GM21423 (cell line): ENCODE measurements around the gene MAP4K3.
A peak's percentile ranks its signal among the peaks of the same experiment; 100 is the strongest.

Experiments
- ATAC-seq: cut with Tn5 transposase; IDR thresholded peaks from one replicate; pipeline ENCODE4 v1.9.1; 2021; ENCODE audit warnings: mild to moderate bottlenecking, moderate library complexity; ENCODE audit not compliant: unreplicated experiment

Gene MAP4K3

DNA sequence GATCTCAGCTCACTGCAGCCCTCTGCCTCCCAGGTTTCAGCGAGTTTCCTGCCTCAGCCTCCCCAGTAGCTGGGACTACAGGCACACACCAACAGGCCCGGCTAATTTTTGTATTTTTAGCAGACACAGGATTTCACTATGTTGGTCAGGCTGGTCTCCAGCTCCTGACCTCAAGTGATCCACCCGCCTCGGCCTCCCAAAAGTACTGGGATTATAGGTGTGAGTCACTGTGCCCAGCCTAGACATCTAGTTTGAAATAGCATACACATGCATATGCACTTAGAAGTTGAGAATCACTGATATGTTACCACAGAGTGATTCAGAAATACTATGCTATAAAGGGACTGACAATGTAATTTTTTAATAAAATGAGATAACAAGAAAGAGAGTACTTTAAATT is 123.5 kb downstream of the MAP4K3 start:
- ATAC-seq: no peak

DNA sequence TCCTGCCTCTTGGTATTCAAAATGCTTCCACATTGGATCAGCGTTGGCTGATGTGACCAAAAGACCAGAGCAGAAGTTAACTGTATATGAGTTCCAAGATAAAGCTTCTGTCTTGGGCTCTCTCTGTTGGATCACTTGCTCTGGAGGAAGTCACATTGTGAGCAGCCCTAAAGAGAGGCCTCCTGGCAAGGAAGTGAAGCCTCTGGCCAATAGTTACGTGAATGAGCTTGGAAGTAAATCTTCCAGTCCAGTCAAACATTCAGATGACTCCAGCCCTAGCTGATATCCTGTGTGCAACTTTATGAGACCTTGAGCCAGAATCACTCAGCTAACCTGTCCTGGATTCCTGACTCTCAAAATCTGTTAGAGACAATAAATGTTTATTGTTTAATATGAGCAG is 125.6 kb downstream of the MAP4K3 start:
- no peak for ATAC-seq

DNA sequence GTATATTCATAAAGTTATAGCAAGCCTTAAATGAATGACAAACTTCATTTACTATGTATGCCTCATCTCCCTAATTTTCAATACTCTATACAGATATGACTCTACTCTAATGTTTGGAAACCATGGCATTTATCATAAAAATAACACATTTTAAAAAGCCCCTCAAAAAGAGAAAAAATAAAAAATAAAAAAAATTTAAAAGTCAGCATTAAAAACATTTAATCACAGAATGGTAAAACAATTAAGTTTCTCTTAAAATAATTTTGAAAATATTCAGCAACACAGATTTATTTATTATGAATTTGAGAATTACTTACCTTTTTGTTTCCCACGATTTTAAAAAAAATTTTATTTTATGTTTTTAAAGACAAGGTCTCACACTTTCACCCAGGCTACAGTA is 128.3 kb downstream of the MAP4K3 start:
- ATAC-seq: no peak

DNA sequence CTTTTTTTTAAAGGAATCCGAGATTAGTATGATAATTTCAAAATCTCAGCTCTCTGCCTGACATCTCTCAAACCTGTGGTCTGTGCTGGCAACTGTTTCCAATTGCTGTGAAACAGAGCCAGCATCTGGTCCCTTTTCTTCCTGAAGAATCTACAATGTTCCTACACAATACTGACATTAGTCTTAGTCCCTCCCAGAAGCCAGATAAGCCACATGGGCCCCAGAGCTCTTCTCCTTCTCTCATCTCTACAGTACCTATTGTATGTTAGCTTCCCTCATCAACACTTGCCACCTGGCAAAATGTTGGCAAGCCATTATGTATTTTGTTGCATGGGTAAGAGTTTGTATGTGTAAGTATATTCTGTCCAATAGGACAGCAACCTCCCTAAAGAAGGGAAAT is 130.5 kb downstream of the MAP4K3 start:
- ATAC-seq: no peak

DNA sequence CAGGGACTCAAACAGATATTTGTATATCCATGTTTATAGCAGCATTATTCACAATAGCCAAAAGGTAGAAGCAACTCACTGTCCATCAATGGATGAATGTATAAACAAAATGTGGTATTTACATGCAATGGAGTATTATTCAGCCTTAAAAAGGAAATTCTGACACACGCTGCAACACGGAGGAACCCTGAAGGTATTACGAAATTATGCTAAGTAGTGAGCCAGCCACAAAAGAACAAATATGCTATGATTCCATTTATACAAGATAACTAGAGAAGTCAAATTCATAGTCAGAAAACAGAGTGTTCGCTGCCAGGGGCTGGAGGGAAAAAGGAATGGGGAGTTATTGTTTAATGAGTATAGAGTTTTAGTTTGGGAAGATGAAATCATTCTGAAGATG is 132.4 kb downstream of the MAP4K3 start:
- ATAC-seq: no peak

DNA sequence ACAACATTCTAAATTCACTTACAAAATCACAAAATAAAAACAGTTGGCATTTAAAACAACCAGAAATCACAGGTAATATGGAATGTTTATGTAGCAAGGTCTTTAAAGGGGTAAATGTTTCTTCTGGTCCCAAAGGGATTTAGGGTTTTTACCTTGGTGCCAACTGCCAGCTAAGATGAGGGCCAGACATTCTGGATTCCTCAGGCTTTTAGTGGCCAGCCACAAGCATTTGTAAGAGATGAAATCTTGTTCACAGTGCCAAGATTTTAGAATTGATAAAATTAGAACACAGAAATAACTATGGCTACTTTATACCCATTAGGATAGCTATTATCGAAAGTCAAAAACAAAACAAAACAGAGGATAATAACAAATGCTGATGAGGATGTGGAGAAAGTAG is 132.9 kb downstream of the MAP4K3 start:
- ATAC-seq: no peak

DNA sequence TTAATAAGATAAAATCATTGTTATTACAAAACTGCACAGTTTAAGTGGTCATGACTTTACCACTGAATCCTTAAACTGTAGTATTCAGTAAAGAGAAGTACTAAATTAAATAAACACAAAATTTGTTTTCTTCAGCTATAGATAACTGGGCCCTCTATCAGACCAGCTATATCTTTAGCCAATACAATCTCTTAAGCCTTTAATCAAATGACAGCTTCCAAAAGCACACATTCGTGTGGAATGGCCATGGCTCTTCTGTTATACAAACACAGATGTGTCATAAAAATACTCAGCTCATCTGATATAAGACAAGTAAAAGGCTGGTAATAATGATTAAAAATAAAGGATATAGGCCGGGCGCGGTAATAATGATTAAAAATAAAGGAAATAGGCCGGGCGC is 135.7 kb downstream of the MAP4K3 start:
- no peak for ATAC-seq

DNA sequence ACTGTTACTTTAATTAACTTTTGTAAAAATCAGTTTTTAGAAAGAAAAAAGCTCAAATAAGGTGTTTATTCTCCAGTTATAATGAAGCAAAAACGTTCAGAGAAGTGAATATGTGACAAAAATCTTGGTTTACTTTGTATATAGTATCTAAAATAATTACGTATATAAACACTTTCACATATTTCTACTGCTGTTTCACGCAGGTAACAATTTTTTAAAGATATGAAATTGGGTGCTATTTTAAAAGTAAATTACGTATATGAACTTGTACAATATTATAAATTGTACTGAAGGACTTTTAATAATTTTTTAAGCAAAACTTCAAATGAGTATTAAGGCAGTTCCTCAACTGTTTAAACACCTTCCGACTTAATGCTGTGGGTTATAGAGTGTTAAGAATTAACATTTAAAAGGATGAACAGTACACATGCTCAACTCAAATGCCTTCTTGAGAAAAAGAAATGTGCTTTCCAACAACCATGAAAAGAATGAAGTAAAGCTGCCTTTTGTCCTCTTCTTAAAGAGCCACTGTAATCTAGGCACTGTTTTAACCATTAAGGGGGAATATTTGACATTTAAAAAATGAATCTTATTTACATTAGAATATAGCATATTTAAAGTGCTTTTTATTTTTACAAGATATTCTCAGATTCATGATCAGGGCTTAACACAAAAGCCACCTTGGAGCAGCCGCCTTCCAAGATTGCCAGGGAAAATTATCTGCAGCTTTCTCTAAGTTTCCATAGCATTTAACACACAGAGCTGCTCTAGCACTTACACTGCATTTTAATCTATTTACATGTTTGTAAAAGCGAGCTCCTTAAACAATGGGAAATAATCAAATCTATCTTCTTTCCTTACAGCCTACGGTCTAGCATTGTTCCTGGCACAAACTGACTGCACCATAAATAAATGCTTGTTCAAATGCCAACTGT is 136.8 kb downstream of the MAP4K3 start:
- no peak for ATAC-seq

DNA sequence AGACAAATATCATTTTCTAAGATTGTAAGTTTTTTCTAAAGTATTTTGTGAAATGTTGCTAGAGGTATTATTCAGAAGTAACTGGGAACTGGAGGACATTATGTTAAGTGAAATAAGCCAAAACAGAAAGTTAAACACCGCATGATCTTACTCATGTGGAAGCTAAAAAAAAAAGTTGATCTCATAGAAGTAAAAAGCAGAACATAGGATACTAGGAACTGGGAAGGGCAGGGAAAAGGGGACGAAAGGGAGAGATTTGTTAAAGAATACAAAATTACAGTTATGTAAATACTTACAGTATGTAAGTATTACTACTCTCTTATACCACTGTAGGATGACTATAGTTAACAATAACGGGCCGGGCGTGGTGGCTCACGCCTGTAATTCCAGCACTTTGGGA is 146.7 kb downstream of the MAP4K3 start:
- no peak for ATAC-seq

DNA sequence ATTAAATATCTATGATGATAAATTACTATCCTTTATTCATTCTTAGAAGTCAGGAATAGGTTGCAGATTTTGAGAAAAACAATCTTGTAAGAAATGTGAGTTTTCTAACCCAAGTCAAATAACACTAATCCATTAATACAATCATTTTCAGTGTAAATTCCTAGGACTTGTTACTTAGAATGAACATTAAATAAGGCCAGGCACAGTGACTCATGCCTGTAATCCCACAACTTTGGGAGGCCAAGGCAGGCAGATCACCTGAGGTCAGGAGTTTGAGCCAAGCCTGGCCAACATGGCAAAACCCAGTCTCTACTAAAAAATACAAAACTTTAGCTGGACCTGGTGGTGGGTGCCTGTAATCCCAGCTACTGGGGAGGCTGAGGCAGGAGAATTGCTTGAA is 147.5 kb downstream of the MAP4K3 start:
- no peak for ATAC-seq

DNA sequence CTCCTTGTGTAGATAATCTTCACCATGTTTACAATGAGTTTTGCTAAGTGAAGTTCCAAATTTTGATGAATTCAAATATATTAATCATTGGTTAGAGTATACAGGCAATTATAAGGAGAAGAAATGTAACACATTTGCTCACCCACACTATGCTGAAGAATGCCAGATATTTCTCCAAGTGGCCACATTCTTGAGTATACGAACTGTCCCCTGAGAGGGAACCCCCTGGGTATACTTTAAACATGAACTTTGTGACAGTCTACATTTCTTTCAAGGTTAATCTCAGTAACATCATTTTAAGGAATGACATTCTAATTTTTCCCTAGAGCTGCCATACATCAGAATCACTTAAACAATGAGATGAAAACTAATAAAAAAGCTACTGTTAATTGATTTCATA is 153.5 kb downstream of the MAP4K3 start:
- ATAC-seq: no peak

DNA sequence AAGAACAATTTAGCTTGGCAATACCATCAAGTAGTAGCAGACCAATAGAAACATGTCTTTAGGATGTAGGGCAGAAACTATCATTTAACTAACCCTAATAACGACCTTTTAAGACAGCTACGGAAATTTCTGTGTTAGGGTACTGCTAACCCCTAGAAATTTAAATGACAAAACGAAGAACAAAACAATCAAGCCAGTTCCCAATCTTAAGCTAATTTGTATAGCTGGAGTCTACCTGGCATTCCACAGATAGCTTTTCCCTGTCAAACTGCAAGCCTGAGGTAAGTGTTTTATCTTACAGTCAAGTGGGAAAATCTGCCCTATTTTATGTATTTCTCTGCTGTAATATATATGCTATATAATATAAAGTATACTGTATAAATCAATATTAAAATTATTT is 155.7 kb downstream of the MAP4K3 start:
- ATAC-seq: no peak

DNA sequence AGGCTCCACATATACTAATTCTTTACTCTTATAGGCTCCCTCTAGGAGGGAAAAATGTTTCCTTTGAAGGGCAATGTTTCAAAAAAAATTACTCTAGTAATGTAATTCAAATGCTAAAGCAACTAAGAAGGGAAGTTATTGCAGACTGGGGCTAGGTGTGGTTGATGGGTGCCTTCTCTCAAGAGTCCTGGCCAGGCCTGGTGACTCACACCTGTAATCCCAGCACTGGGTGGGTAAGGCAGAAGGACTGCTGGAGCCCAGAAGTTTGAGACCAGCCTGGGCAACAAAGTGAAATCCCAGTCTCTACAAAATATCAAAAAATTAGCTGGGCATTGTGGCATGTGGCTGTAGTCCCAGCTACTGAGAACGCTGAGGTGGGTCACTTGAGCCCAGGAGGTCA is 162.1 kb downstream of the MAP4K3 start:
- ATAC-seq: no peak

DNA sequence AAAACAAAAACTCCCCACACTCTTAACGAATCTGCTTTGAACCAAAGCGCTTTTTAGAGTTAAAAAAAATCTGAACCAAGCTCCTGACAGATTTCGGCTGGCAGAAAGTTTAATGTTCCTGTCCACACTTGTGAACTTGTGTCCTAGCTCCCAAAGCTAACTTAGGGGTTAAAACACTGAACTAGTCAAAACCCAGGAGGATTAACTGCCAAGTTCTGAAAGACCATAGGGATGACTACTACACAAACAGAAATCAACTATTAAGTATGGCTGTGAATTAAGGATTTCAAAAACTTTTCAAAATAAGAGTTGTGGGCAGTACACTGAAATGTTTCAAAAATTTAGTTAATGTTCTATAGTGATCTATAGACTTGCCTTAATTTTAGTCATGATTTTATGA is 167.1 kb downstream of the MAP4K3 start:
- ATAC-seq: no peak

DNA sequence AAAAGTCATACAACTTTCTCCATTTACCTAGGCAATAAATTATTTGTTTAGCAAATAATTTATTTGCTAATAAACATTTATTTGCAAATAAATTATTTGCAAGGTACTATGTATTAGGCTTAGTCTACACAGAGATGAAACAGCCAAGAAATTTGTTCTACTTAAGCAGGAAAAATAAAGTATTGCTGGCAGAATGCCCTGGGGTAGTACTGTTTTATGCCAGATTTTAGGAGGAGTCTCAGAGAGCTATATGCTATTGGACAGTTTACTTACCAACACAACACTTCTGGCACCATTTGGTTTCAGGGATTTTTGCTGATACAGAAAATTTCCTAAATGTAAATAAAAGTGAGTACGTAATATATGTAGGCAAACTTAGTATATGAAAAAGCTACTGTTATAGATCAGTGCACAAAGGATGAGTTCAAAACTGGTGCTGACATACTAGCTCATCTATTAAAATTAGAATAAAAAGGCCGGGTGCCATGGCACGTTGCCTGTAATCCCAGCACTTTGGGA is 170.1 kb downstream of the MAP4K3 start:
- ATAC-seq: no peak

DNA sequence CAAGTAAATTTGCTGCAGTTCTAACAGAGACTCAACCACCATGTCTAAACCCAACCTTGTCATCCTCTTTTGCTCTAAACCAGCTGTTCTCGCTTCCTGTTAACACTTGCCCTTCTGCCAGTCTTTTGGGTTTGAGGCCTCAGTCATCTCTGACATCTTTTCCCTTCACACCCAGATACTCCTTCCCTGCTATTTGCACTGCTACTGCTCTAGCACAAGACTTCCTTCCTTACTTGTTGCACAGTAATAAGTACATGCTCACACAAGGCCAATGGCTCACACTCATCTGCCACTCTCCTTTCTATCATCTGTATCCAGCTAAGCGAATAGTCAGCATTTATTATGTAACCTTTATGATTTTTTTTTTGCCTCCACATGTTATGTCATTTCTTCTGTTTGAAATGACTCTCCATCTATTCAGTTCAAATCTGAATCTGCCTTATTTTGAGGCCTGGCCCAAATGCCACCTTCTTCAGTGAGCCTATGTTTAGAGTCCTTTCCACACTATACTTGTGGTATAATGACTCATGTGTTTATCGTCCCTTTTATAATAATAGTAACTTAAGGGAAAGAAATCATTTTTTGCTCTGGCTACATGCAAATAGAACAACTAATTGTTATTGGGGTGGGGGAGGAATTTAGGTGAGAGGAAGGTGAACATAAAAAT is 170.8 kb downstream of the MAP4K3 start:
- peak; percentile 62 for ATAC-seq

DNA sequence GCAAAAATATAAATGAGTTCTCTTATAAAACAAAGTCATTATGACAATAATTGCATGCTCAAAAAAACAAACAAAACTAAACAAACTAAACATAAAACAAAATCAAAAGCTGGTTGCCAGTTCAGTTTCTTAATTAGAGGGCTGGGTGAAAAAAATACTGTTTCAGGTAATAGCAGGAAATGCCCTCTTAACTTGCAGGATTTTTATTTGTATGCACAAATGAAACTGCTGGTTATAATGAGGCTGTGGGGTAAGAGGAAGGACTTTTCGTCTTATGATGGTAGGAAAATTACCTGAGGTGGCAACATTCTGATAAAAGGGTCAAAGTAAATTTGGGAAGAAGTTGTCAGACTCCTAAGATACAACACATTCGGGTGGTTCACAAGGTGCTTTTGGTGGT is 171.8 kb downstream of the MAP4K3 start:
- no peak for ATAC-seq

DNA sequence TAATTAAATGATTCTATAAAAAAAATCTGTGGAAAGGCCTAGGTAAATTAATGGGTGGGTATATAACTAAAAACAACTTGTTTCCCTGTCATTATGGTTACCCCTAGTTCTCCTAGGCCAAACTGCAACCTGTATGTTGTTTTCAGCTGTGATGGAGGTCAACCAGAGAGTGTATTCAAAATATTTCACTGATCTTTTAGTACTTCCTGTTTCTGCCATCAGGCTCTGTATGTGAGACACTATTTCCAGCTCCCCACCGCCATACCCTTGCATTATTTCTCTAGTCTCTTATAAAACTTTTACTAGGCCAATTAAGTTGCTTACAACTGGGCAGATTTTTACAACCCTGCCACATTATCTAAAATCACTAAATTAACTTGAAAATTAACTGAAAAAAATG is 172.4 kb downstream of the MAP4K3 start:
- peak; percentile 76 for ATAC-seq

DNA sequence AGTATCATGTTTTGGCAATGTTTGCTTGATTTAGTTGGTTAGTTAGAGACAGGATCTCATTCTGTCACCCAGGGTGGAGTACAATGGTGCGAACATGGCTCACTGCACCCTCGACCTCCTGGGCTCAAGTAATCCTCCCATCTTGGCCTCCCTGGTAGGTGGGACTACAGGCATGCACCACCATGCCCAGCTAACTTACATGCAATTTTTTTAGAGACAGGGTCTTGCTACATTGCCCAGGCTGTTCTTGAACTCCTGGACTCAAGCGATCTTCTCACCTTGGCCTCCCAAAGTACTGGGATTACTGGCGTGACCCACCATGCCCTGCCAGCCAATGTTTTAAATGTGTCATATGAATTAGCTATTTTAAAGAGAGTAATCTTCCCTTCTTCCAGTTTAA is 177.0 kb downstream of the MAP4K3 start:
- no peak for ATAC-seq

DNA sequence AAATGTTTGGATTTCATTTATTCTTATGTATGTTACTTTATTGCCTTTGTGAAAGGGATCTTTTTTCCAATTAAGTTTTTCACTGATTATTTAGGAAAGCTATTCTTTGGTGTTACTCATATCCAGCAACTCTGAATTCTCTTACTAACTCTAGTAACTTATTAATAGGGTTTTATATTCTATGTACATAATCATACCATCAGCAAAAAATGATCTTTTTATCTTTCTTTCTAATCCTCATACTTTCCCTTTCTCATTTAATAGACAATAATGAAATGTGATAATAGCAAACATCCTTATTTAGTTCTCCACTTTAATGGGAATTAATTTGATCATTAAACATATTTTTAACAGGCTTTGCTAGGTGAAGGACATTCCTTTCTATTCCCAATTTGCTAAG is 181.0 kb downstream of the MAP4K3 start:
- no peak for ATAC-seq

DNA sequence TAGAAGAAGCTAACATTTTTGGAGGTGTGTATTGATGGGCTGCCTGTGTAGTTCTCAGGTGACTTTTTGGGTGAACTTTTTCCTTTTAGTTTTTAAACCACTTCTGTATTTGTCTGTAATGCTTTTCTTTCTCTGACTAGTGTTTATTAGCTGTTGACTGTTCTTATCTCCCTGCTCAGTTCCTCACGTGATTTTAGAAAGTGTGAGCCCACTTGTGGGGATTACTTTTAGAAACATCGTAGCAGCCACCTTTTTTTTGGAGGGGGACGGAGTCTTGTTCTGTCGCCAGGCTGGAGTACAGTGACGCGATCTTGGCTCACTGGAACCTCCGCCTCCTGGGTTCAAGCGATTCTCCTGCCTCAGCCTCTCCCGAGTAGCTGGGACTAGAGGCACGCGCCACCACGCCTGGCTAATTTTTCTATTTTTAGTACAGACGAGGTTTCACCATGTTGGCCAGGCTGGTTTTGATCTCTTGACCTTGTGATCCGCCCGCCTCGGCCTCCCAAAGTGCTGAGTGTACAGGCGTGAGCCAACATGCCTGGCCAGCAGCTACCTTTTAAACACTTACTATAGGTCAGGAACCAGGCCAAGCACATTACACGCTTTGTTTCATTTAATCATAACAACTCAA is 184.1 kb downstream of the MAP4K3 start:
- ATAC-seq: no peak
